ENCODE data around the gene MLLT6.

GRCh38 chr17:38685491-38685890 lies 19.6 kb upstream of the MLLT6 start:
- TF ChIP-seq CTCF (conservative IDR thresholded peaks at IDR 0.05; ENCODE audit: low read depth, low read length): no peak
- TF ChIP-seq EZH2phosphoT487 (IDR thresholded peaks at IDR 0.05; ENCODE audit: borderline replicate concordance, low read length): no peak
